PFSK-1 (cell line): ENCODE results near the gene COX6B2.

Source experiments
- FOXP2 ChIP-seq: optimal IDR thresholded peaks from 2 replicates; pipeline ENCODE3; 2011; ENCODE audit warnings: borderline replicate concordance, control low read depth, inconsistent platforms; ENCODE audit not compliant: insufficient read depth; ENCODE audit errors: extremely low read length, extremely low read depth
- POLR2AphosphoS5 ChIP-seq: IDR thresholded peaks from 2 replicates; pipeline ENCODE4 v1.6.1; 2012; ENCODE audit warnings: low read depth, mild to moderate bottlenecking, control low read depth, low read length, moderate library complexity
- REST ChIP-seq, 2 experiments: IDR thresholded peaks; 2 replicates each; pipeline versions ENCODE4 v1.6.1 to v1.8.0; 2011 to 2012; ENCODE audit warnings: low read depth in 2 of 2, low read length in 2 of 2, control low read depth in 1 of 2, inconsistent platforms in 1 of 2, mild to moderate bottlenecking in 1 of 2, moderate library complexity in 1 of 2; ENCODE audit not compliant: insufficient read depth in 1 of 2
- SIN3A ChIP-seq: IDR thresholded peaks from 2 replicates; pipeline ENCODE4 v1.6.1; 2012; ENCODE audit warnings: mild to moderate bottlenecking, low read length, moderate library complexity, borderline replicate concordance; ENCODE audit not compliant: insufficient read depth
- TAF1 ChIP-seq: IDR thresholded peaks from 2 replicates; pipeline ENCODE4 v1.6.1; 2012; ENCODE audit warnings: low read length, control low read depth, borderline replicate concordance; ENCODE audit not compliant: insufficient read depth

The COX6B2 gene

GRCh38 chr19:55339889-55340783, 14.4 kb downstream of the COX6B2 start:
- TF ChIP-seq POLR2AphosphoS5 (peak; percentile 84), REST (IDR thresholded peaks at IDR 0.05; ENCODE audit: insufficient read depth in 1 of 2, low read depth in 2 of 2, low read length in 2 of 2) (no peak), FOXP2 (no peak)

- TF ChIP-seq TAF1 (peak; percentile 85; the same call in 1 of the 2 replicates), REST (IDR thresholded peaks at IDR 0.05; ENCODE audit: insufficient read depth in 1 of 2, low read depth in 2 of 2, low read length in 2 of 2) (no peak), POLR2AphosphoS5 (peak; percentile 5; the same call in 1 of the 2 replicates), FOXP2 (peak; percentile 35), SIN3A (peak; percentile 52; the same call in 1 of the 2 replicates)
Observed at GRCh38 chr19:55339105-55339888, 15.2 kb downstream of the COX6B2 start, which contains the start of gene KMT5C. Gene KMT5C (plus strand): TSS chr19:55339876. CDS start chr19:55341937, 2,061 bp downstream.

- TF ChIP-seq SIN3A: no peak
- TF ChIP-seq FOXP2: no peak
- no peak for TF ChIP-seq TAF1
- no peak for TF ChIP-seq POLR2AphosphoS5
- no peak for TF ChIP-seq REST (IDR thresholded peaks at IDR 0.05; ENCODE audit: insufficient read depth in 1 of 2, low read depth in 2 of 2, low read length in 2 of 2)
Observed at GRCh38 chr19:55336101-55336500, 18.4 kb downstream of the COX6B2 start.

- TF ChIP-seq REST (IDR thresholded peaks at IDR 0.05; ENCODE audit: insufficient read depth in 1 of 2, low read depth in 2 of 2, low read length in 2 of 2): no peak
- TF ChIP-seq SIN3A: no peak
- TF ChIP-seq TAF1: no peak
- TF ChIP-seq FOXP2: no peak
- no peak for TF ChIP-seq POLR2AphosphoS5
Observed at GRCh38 chr19:55333870-55334269, 20.6 kb downstream of the COX6B2 start.
